B cell (primary cell): Measurements from ENCODE around the gene TAMALIN. TPM values are rescaled to one million over a fixed set of nuclear protein-coding genes. Genes with fewer than 3 reads are reported as not detected.

Source experiments
- ATAC-seq: fragments of 200-7000 bp; cut with Tn5 transposase; one replicate; pipeline ENCODE4 v1.10.0; 2021; ENCODE audit warnings: low read depth, mild to moderate bottlenecking, moderate number of reproducible peaks, moderate library complexity
- CTCF ChIA-PET: fragments of 350-600 bp; sonication (Branson Sonifier 250); formaldehyde crosslinking; loops from one replicate; lab custom pipeline; 2021; ENCODE audit warnings: antibody characterized with exemption, inconsistent platforms; lab: Charles Lee
- POLR2A ChIA-PET: fragments of 350-600 bp; sonication (Branson Sonifier 250); formaldehyde crosslinking; loops from one replicate; lab custom pipeline; 2021; ENCODE audit warnings: antibody characterized with exemption; lab: Charles Lee
- DNase-seq: peaks from one replicate; pipeline ENCODE4 v3.0.0; 2013
- H2AFZ ChIP-seq: 2 replicates; pipeline ENCODE4 v1.6.1; 2012; ENCODE audit warnings: mild to moderate bottlenecking, low read depth, low read length; ENCODE audit not compliant: insufficient read depth, poor library complexity, severe bottlenecking
- H3K27ac ChIP-seq, 2 donors: 1 replicate in 1 of 2; 2 replicates in 1 of 2; pipeline ENCODE4 v1.5.1; 2012 to 2013; ENCODE audit warnings: low read length in 2 of 2, mild to moderate bottlenecking in 2 of 2, moderate library complexity in 1 of 2
- H3K27me3 ChIP-seq, 4 experiments: fragments of 200-600 bp in 1 of 4; sonication (generic) in 1 of 4; replicated peaks in 1 of 4; 1 replicate in 2 of 4; 2 replicates in 2 of 4; pipeline versions ENCODE4 v1.6.1 to v1.7.0; 2013 to 2016; ENCODE audit warnings: low read length in 3 of 4, mild to moderate bottlenecking in 2 of 4, mixed read lengths in 1 of 4, moderate library complexity in 1 of 4; ENCODE audit not compliant: insufficient read depth in 4 of 4, control insufficient read depth in 3 of 4; ENCODE audit errors: control extremely low read depth in 1 of 4
- H3K36me3 ChIP-seq, 2 experiments: replicated peaks in 1 of 2; 1 replicate in 1 of 2; 2 replicates in 1 of 2; pipeline versions ENCODE4 v1.6.1 to v1.7.1; 2013; ENCODE audit warnings: low read length in 1 of 2; ENCODE audit not compliant: insufficient read depth in 2 of 2, control insufficient read depth in 1 of 2; ENCODE audit errors: control extremely low read depth in 1 of 2, extremely low read depth in 1 of 2
- H3K4me1 ChIP-seq, 2 donors: fragments of 200-600 bp in 1 of 2; sonication (generic) in 1 of 2; 1 replicate in 1 of 2; 2 replicates in 1 of 2; pipeline versions ENCODE4 v1.5.1 to v1.6.1; 2013 to 2017; ENCODE audit warnings: low read length in 2 of 2; ENCODE audit not compliant: control insufficient read depth in 2 of 2, insufficient read depth in 2 of 2
- H3K4me2 ChIP-seq: replicated peaks from 2 replicates; pipeline ENCODE3; 2012; ENCODE audit warnings: mild to moderate bottlenecking, low read depth, low read length; ENCODE audit not compliant: poor library complexity, severe bottlenecking
- H3K4me3 ChIP-seq, 5 experiments: fragments of 200-600 bp in 1 of 5; sonication (generic) in 1 of 5; 1 replicate in 3 of 5; 2 replicates in 2 of 5; pipeline versions ENCODE4 v1.5.1 to v1.7.0; 2011 to 2016; ENCODE audit warnings: low read length in 4 of 5, mild to moderate bottlenecking in 4 of 5, low read depth in 2 of 5, control low read depth in 1 of 5, moderate library complexity in 1 of 5; ENCODE audit not compliant: insufficient read depth in 1 of 5; ENCODE audit errors: control extremely low read depth in 1 of 5, extremely low read depth in 1 of 5
- H3K79me2 ChIP-seq: fragments of 200-600 bp; sonication (generic); one replicate; pipeline ENCODE4 v1.6.0; 2016; ENCODE audit warnings: low read length; ENCODE audit not compliant: control insufficient read depth, insufficient read depth
- H3K9ac ChIP-seq: fragments of 200-600 bp; sonication (generic); 2 replicates; pipeline ENCODE4 v1.6.1; 2017; ENCODE audit warnings: mild to moderate bottlenecking, low read length, moderate library complexity
- H3K9me3 ChIP-seq, 3 donors: one replicate each; pipeline versions ENCODE4 v1.6.1 to v1.7.1; 2013; ENCODE audit warnings: low read length in 2 of 3; ENCODE audit not compliant: control insufficient read depth in 2 of 3, insufficient read depth in 1 of 3; ENCODE audit errors: control extremely low read depth in 1 of 3
- H4K20me1 ChIP-seq: 2 replicates; pipeline ENCODE4 v1.6.0; 2012; ENCODE audit warnings: mild to moderate bottlenecking, low read length; ENCODE audit not compliant: insufficient read depth, control insufficient read depth, poor library complexity, severe bottlenecking
- H3K27ac Mint-ChIP-seq: one replicate; pipeline ENCODE4 v1.8.0; 2021; ENCODE audit warnings: mixed read lengths
- H3K27me3 Mint-ChIP-seq: one replicate; pipeline ENCODE4 v1.8.0; 2021; ENCODE audit warnings: mixed read lengths
- H3K4me1 Mint-ChIP-seq: one replicate; pipeline ENCODE4 v1.8.0; 2021; ENCODE audit warnings: mixed read lengths
- H3K4me3 Mint-ChIP-seq: one replicate; pipeline ENCODE4 v1.8.0; 2021; ENCODE audit warnings: mixed read lengths
- H3K9me3 Mint-ChIP-seq: one replicate; pipeline ENCODE4 v1.8.0; 2022; ENCODE audit warnings: mixed read lengths; ENCODE audit not compliant: insufficient read depth
- EZH2 ChIP-seq: IDR thresholded peaks from 2 replicates; pipeline ENCODE4 v1.6.1; 2012; ENCODE audit warnings: borderline replicate concordance, low read depth, mild to moderate bottlenecking, moderate library complexity, low read length; ENCODE audit not compliant: insufficient read depth, poor library complexity, severe bottlenecking
- WGBS: methylation state at CpG from one replicate; pipeline ENCODE4 v1.1.5; 2013; ENCODE audit warnings: missing lambda C conversion rate; ENCODE audit not compliant: insufficient coverage; 5-methylcytosine and 5-hydroxymethylcytosine counted together
- intact Hi-C: fragments of 100-400 bp; cut with micrococcal nuclease; formaldehyde crosslinking; loops from one replicate; pipeline ENCODE4 v1.10.0; 2022
- polyA plus RNA-seq: library from polyadenylated mRNA; depleted of rRNA; stranded (reverse); fragments of >200 nt; gene quantifications from 2 replicates; pipeline ENCODE4 v1.2.3, GENCODE V29; 2012
- total RNA-seq, 2 donors: library from RNA; stranded (reverse); fragments of 120-200 nt in 1 of 2; gene quantifications; 1 replicate in 1 of 2; 2 replicates in 1 of 2; pipeline versions ENCODE4 v1.2.3 to v1.2.4, GENCODE V29; 2013 to 2022
- TF ChIP-seq, protein P1 (sequence below): fragments of 200-600 bp; IDR thresholded peaks from one replicate; pipeline ENCODE4 v1.8.0; 2022; ENCODE audit warnings: antibody characterized with exemption, mild to moderate bottlenecking

TAMALIN gene
- total and polyA plus RNA-seq, 2 donors (not counting 1 experiment from before 2014, with no cell fraction given), result 139 to 151 TPM

DNA sequence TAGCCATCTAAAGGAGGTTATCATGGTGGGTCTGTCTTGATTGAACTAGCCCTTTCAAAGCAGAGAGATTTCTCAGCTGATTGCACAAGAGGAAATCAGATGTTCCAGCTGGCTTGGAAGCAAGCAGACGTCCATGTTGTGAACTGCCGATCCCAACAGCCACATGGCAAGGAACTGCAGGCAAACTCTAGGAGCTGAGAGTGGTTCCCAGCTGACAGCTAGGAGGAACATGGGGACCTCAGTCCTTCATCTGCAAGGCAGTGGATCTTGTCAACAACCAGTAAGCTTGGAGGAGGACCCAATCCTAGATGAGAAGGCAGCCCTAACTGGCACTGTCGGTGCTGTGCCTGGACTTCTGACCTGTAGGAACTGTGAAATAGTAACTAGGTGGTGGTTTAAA, 47.5 kb upstream of the TAMALIN start:
- WGBS, result 62% methylated on average over 3 of the region's 3 CpGs
- DNase-seq, result no peak
- Histone ChIP-seq H3K27ac (no peak overlapping the region), H2AFZ (no peak overlapping the region), H3K4me2 (no peak overlapping the region), H3K9ac (no peak overlapping the region), H3K4me3 (no peak overlapping the region), H3K27me3 (no peaks in the 10 kb centered on the region), H3K4me1 (no peaks in the 10 kb centered on the region), H3K79me2 (no peaks in the 10 kb centered on the region), H3K36me3 (peaks cover 0 to 4% of the 10 kb centered on the region in 2 experiments), H3K9me3 (no peaks in the 10 kb centered on the region), H4K20me1 (no peaks in the 10 kb centered on the region)
- POLR2A ChIA-PET, result no interaction called here
- Mint-ChIP-seq H3K9me3 (no peaks in the 10 kb centered on the region), H3K27me3 (no peaks in the 10 kb centered on the region), H3K4me3 (no peak overlapping the region), H3K27ac (no peak overlapping the region), H3K4me1 (peaks cover 5% of the 10 kb centered on the region)
- CTCF ChIA-PET, result no interaction called here
- TF ChIP-seq, protein P1, sequence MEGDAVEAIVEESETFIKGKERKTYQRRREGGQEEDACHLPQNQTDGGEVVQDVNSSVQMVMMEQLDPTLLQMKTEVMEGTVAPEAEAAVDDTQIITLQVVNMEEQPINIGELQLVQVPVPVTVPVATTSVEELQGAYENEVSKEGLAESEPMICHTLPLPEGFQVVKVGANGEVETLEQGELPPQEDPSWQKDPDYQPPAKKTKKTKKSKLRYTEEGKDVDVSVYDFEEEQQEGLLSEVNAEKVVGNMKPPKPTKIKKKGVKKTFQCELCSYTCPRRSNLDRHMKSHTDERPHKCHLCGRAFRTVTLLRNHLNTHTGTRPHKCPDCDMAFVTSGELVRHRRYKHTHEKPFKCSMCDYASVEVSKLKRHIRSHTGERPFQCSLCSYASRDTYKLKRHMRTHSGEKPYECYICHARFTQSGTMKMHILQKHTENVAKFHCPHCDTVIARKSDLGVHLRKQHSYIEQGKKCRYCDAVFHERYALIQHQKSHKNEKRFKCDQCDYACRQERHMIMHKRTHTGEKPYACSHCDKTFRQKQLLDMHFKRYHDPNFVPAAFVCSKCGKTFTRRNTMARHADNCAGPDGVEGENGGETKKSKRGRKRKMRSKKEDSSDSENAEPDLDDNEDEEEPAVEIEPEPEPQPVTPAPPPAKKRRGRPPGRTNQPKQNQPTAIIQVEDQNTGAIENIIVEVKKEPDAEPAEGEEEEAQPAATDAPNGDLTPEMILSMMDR, result no peak
- no peak for TF ChIP-seq EZH2
- ATAC-seq, result no peak
- intact Hi-C loops, result no loop called here

DNA sequence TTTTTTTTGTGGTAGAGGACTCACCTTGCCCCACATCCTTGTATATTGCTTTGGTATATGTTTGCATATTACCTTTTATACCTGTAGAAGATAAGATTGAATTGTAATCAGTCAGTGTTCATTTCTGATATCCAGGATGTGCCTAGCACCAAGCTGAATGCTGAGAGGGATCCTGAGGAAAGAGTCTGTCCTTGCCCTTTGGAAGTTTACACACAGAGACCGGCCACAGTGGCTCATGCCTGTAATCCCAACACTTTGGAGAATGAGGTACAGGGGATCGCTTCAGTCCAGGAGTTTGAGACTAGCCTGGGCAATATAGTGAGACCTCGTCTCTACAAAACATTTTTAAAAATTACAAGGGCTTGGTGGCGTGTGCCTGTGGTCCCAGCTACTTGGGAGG, 46.8 kb upstream of the TAMALIN start:
- Histone ChIP-seq H2AFZ (no peak overlapping the region), H3K4me3 (no peak overlapping the region), H4K20me1 (no peaks in the 10 kb centered on the region), H3K36me3 (peaks cover 0 to 4% of the 10 kb centered on the region in 2 experiments), H3K4me2 (no peak overlapping the region), H3K4me1 (no peaks in the 10 kb centered on the region), H3K9ac (no peak overlapping the region), H3K9me3 (no peaks in the 10 kb centered on the region), H3K79me2 (peaks cover 5% of the 10 kb centered on the region), H3K27ac (no peak overlapping the region), H3K27me3 (no peaks in the 10 kb centered on the region)
- ChIA-PET POLR2A (no interaction called here), CTCF (interaction anchor here (1.1 kb wide), 1 partner anchor 66 kb away, joined by 5 read pairs; no protein-coding TSS in a partner anchor)
- TF ChIP-seq, protein P1, result no peak
- TF ChIP-seq EZH2, result no peak
- H3K4me3 Mint-ChIP-seq, result no peak overlapping the region
- intact Hi-C loops, result no loop called here
- H3K27ac Mint-ChIP-seq, result no peak overlapping the region
- WGBS, result 100% methylated on average over 1 of the region's 4 CpGs
- no peak for ATAC-seq
- no peaks in the 10 kb centered on the region for H3K27me3 Mint-ChIP-seq
- no peaks in the 10 kb centered on the region for H3K9me3 Mint-ChIP-seq
- peaks cover 2% of the 10 kb centered on the region for H3K4me1 Mint-ChIP-seq
- no peak for DNase-seq
